Measurements from ENCODE around the gene PRKCA. TPM values are rescaled to one million over a fixed set of nuclear protein-coding genes. Genes with fewer than 3 reads are reported as not detected.

The PRKCA gene
- total and polyA plus RNA-seq, 2 of the 13 experiments (the other 11 are each of a cell fraction or from before 2014, with no cell fraction given), result 18.5 to 21.5 TPM

GRCh38 chr17:66494023-66494803 lies 191.8 kb downstream of the PRKCA start (continued):
- TF ChIP-seq MAFK (conservative IDR thresholded peaks at IDR 0.05 in 1 of 2, IDR thresholded peaks at IDR 0.05 in 1 of 2; ENCODE audit: low read length in 2 of 2) (no peak), MAX (IDR thresholded peaks at IDR 0.05) (peak; percentile 63; the same call in 1 of the 2 replicates), MED1 (CRISPR knock-in tag; IDR thresholded peaks at IDR 0.05) (peak; percentile 48; the same call in 1 of the 2 replicates), ZBTB26 (CRISPR knock-in tag; IDR thresholded peaks at IDR 0.05; ENCODE audit: borderline replicate concordance) (0 out of 2 replicates have a peak, but pooled peaks have one; percentile 40), ZGPAT (CRISPR knock-in tag; IDR thresholded peaks at IDR 0.05) (0 out of 2 replicates have a peak, but pooled peaks have one; percentile 43), ZMYM4 (CRISPR knock-in tag; IDR thresholded peaks at IDR 0.05) (peak; percentile 69), RCOR2 (CRISPR knock-in tag; IDR thresholded peaks at IDR 0.05) (0 out of 2 replicates have a peak, but pooled peaks have one; percentile 40), ZNF460 (CRISPR knock-in tag; IDR thresholded peaks at IDR 0.05; ENCODE audit: borderline replicate concordance) (no peak), PAXIP1 (CRISPR knock-in tag; conservative IDR thresholded peaks at IDR 0.05) (peak; percentile 74), MLXIP (CRISPR knock-in tag; IDR thresholded peaks at IDR 0.05; ENCODE audit: borderline replicate concordance) (no peak), THRA (CRISPR knock-in tag; IDR thresholded peaks at IDR 0.05; ENCODE audit: borderline replicate concordance) (peak; percentile 83; the same call in 1 of the 2 replicates), ZNF768 (CRISPR knock-in tag; IDR thresholded peaks at IDR 0.05) (no peak), SATB2 (CRISPR knock-in tag; IDR thresholded peaks at IDR 0.05) (no peak), HDAC1 (CRISPR knock-in tag; IDR thresholded peaks at IDR 0.05) (peak; percentile 46; the same call in 1 of the 2 replicates), TAF1 (CRISPR knock-in tag; IDR thresholded peaks at IDR 0.05) (no peak)
- TF ChIP-seq, protein P1, sequence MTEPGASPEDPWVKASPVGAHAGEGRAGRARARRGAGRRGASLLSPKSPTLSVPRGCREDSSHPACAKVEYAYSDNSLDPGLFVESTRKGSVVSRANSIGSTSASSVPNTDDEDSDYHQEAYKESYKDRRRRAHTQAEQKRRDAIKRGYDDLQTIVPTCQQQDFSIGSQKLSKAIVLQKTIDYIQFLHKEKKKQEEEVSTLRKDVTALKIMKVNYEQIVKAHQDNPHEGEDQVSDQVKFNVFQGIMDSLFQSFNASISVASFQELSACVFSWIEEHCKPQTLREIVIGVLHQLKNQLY (CRISPR knock-in tag; IDR thresholded peaks at IDR 0.05), result 0 out of 2 replicates have a peak, but pooled peaks have one; percentile 6

Data from HepG2 (cell line).